Neural cell (in vitro differentiated cells): ENCODE measurements around the gene TRIM47. TPM values are rescaled to one million over a fixed set of nuclear protein-coding genes. Genes with fewer than 3 reads are reported as not detected.

ENCODE experiments used
- H2AFZ ChIP-seq: fragments of 200-600, 300-800 bp; sonication (generic), shearing (Covaris generic); 2 replicates; pipeline ENCODE4 v1.6.0; 2014; ENCODE audit warnings: low read depth, mild to moderate bottlenecking, antibody characterized with exemption, low read length, moderate library complexity
- H3F3A ChIP-seq: fragments of 200-600 bp; shearing (Covaris generic); 2 replicates; pipeline ENCODE4 v1.6.1; 2016; ENCODE audit warnings: mild to moderate bottlenecking, moderate library complexity, mixed read lengths, antibody characterized with exemption, low read length; ENCODE audit not compliant: insufficient read depth, poor library complexity, severe bottlenecking
- H3K27ac ChIP-seq: fragments of 200-600, 300-800 bp; sonication (generic), shearing (Covaris generic); 2 replicates; pipeline ENCODE4 v1.5.1; 2014; ENCODE audit warnings: mild to moderate bottlenecking, low read length, moderate library complexity
- H3K27me3 ChIP-seq: fragments of 300-800, 200-600 bp; sonication (generic), shearing (Covaris generic); 2 replicates; pipeline ENCODE4 v1.6.0; 2014; ENCODE audit warnings: mild to moderate bottlenecking, low read depth, low read length, moderate library complexity; ENCODE audit not compliant: insufficient read depth
- H3K36me3 ChIP-seq: fragments of 300-800, 200-600 bp; sonication (generic), shearing (Covaris generic); 2 replicates; pipeline ENCODE4 v1.5.1; 2014; ENCODE audit warnings: mild to moderate bottlenecking, antibody characterized with exemption, low read length, moderate library complexity; ENCODE audit not compliant: insufficient read depth
- H3K4me2 ChIP-seq: fragments of 300-800, 200-600 bp; sonication (generic), shearing (Covaris generic); 2 replicates; pipeline ENCODE4 v1.6.0; 2014; ENCODE audit warnings: mild to moderate bottlenecking, low read length
- H3K4me3 ChIP-seq: fragments of 300-800, 200-600 bp; sonication (generic), shearing (Covaris generic); 2 replicates; pipeline ENCODE4 v1.5.1; 2014; ENCODE audit warnings: mild to moderate bottlenecking, low read length, moderate library complexity
- H3K79me2 ChIP-seq: fragments of 200-600 bp; shearing (Covaris generic); replicated peaks from 2 replicates; pipeline ENCODE4 v1.6.0; 2014; ENCODE audit warnings: mild to moderate bottlenecking, low read length, moderate library complexity; ENCODE audit not compliant: insufficient read depth
- H3K9ac ChIP-seq: fragments of 300-800, 200-600 bp; sonication (generic), shearing (Covaris generic); 2 replicates; pipeline ENCODE4 v1.6.1; 2016; ENCODE audit warnings: mild to moderate bottlenecking, low read length, mixed read lengths
- H3K9me2 ChIP-seq: fragments of 200-600 bp; shearing (Covaris generic); 2 replicates; pipeline ENCODE4 v1.6.1; 2016; ENCODE audit warnings: mild to moderate bottlenecking, low read length, mixed read lengths; ENCODE audit not compliant: insufficient read depth
- H3K9me3 ChIP-seq: fragments of 200-600, 300-800 bp; sonication (generic), shearing (Covaris generic); 2 replicates; pipeline ENCODE4 v1.6.1; 2016; ENCODE audit warnings: mild to moderate bottlenecking, mixed run types, low read length, moderate library complexity, mixed read lengths
- H4K20me1 ChIP-seq: fragments of 200-600 bp; shearing (Covaris generic); 2 replicates; pipeline ENCODE4 v1.6.1; 2016; ENCODE audit warnings: mild to moderate bottlenecking, mixed run types; ENCODE audit not compliant: insufficient read depth
- CTCF ChIP-seq: fragments of 450-650 bp; IDR thresholded peaks from 2 replicates; pipeline ENCODE4 v1.5.1; 2014; ENCODE audit warnings: antibody characterized with exemption, mild to moderate bottlenecking, moderate library complexity; ENCODE audit not compliant: poor library complexity, severe bottlenecking
- EP300 ChIP-seq: fragments of 450-650 bp; conservative IDR thresholded peaks from 2 replicates; pipeline ENCODE4 v1.6.1; 2014; ENCODE audit warnings: antibody characterized with exemption, mild to moderate bottlenecking, moderate library complexity; ENCODE audit not compliant: poor library complexity, severe bottlenecking
- EZH2 ChIP-seq: fragments of 200-600, 300-800 bp; shearing (Covaris generic), sonication (generic); IDR thresholded peaks from 2 replicates; pipeline ENCODE4 v1.6.1; 2014; ENCODE audit warnings: antibody characterized with exemption, low read length, borderline replicate concordance, mild to moderate bottlenecking; ENCODE audit not compliant: insufficient read depth, poor library complexity, severe bottlenecking
- MXI1 ChIP-seq: fragments of 450-650 bp; conservative IDR thresholded peaks from 2 replicates; pipeline ENCODE4 v1.6.1; 2014; ENCODE audit warnings: antibody characterized with exemption, mild to moderate bottlenecking; ENCODE audit not compliant: poor library complexity, severe bottlenecking
- POLR2AphosphoS5 ChIP-seq: IDR thresholded peaks from 2 replicates; pipeline ENCODE4 v1.6.1; 2012
- RAD21 ChIP-seq: fragments of 450-650 bp; conservative IDR thresholded peaks from 2 replicates; pipeline ENCODE4 v1.6.1; 2014; ENCODE audit warnings: antibody characterized with exemption, mild to moderate bottlenecking, moderate library complexity
- REST ChIP-seq: IDR thresholded peaks from 2 replicates; pipeline ENCODE4 v1.6.1; 2012; ENCODE audit warnings: borderline replicate concordance
- SMC3 ChIP-seq: fragments of 450-650 bp; conservative IDR thresholded peaks from 2 replicates; pipeline ENCODE4 v1.6.1; 2014; ENCODE audit warnings: antibody characterized with exemption, mild to moderate bottlenecking, moderate library complexity; ENCODE audit not compliant: poor library complexity
- TAF1 ChIP-seq: IDR thresholded peaks from 2 replicates; pipeline ENCODE4 v1.6.1; 2012; ENCODE audit warnings: low read depth
- polyA plus RNA-seq: library from polyadenylated mRNA; depleted of rRNA; stranded (reverse); fragments of >200 nt; gene quantifications from 2 replicates; pipeline ENCODE4 v1.2.3, GENCODE V29; 2014

Gene TRIM47
- polyA plus RNA-seq, 1 donor from 2014 or later: 0.67 TPM

- Histone ChIP-seq H3K27ac (no peak overlapping the region), H3K9ac (no peak overlapping the region), H3K9me2 (no peaks in the 10 kb centered on the region), H3F3A (no peaks in the 10 kb centered on the region), H3K27me3 (no peaks in the 10 kb centered on the region), H3K4me2 (no peak overlapping the region), H2AFZ (no peak overlapping the region), H3K9me3 (no peaks in the 10 kb centered on the region), H3K79me2 (no peaks in the 10 kb centered on the region), H3K4me3 (no peak overlapping the region), H3K36me3 (no peaks in the 10 kb centered on the region), H4K20me1 (no peaks in the 10 kb centered on the region)
- no peak for TF ChIP-seq EZH2
- no peak for TF ChIP-seq TAF1
- TF ChIP-seq CTCF: no peak
- TF ChIP-seq EP300: no peak
- TF ChIP-seq REST: no peak
- no peak for TF ChIP-seq RAD21
- no peak for TF ChIP-seq MXI1
- TF ChIP-seq POLR2AphosphoS5: no peak
- TF ChIP-seq SMC3: no peak
These were observed 19.7 kb upstream of the TRIM47 start for GRCh38 chr17:75898065-75898464.

- Histone ChIP-seq H3K79me2 (no peaks in the 10 kb centered on the region), H3F3A (no peaks in the 10 kb centered on the region), H2AFZ (no peak overlapping the region), H4K20me1 (no peaks in the 10 kb centered on the region), H3K27ac (no peak overlapping the region), H3K4me3 (no peak overlapping the region), H3K9ac (no peak overlapping the region), H3K9me3 (no peaks in the 10 kb centered on the region), H3K27me3 (no peaks in the 10 kb centered on the region), H3K9me2 (no peaks in the 10 kb centered on the region), H3K4me2 (no peak overlapping the region), H3K36me3 (no peaks in the 10 kb centered on the region)
- TF ChIP-seq MXI1 (no peak), EP300 (no peak), CTCF (no peak), EZH2 (no peak), TAF1 (no peak)
These were observed 19.0 kb upstream of the TRIM47 start for GRCh38 chr17:75897160-75898019.
